DND-41 (cell line): ENCODE data around the gene PBRM1.

Experiments
- CTCF ChIP-seq: IDR thresholded peaks from 2 replicates; pipeline ENCODE4 v1.5.1; 2012; ENCODE audit warnings: borderline replicate concordance, low read length, moderate library complexity, mild to moderate bottlenecking; ENCODE audit not compliant: poor library complexity, severe bottlenecking; ENCODE audit errors: extremely low read depth
- EZH2 ChIP-seq: IDR thresholded peaks from 3 replicates; pipeline ENCODE4 v1.6.1; 2012; ENCODE audit warnings: borderline replicate concordance, low read depth, mild to moderate bottlenecking, moderate library complexity, low read length, inconsistent platforms; ENCODE audit not compliant: severe bottlenecking

GRCh38 chr3:52625041-52625440, 60.7 kb downstream of the PBRM1 start:
- no peak for TF ChIP-seq EZH2
- no peak for TF ChIP-seq CTCF
